Endodermal cell (in vitro differentiated cells): Measurements from ENCODE around the gene DCAF11. TPM values are rescaled to one million over a fixed set of nuclear protein-coding genes. Genes with fewer than 3 reads are reported as not detected.

Experiments
- DNase-seq: peaks from one replicate; pipeline ENCODE4 v3.0.0-alpha.2; 2017
- H3K27ac ChIP-seq: 2 replicates; pipeline ENCODE4 v1.5.1; 2013; ENCODE audit warnings: mild to moderate bottlenecking, low read depth, low read length, moderate library complexity
- H3K27me3 ChIP-seq: 2 replicates; pipeline ENCODE4 v1.6.1; 2013; ENCODE audit warnings: mild to moderate bottlenecking, low read length, moderate library complexity; ENCODE audit not compliant: insufficient read depth, control insufficient read depth, poor library complexity, severe bottlenecking
- H3K36me3 ChIP-seq: 2 replicates; pipeline ENCODE4 v1.7.0; 2013; ENCODE audit warnings: mild to moderate bottlenecking, low read length, moderate library complexity; ENCODE audit not compliant: control insufficient read depth, insufficient read depth
- H3K4me1 ChIP-seq: one replicate; pipeline ENCODE4 v1.7.0; 2013; ENCODE audit warnings: low read length; ENCODE audit not compliant: control insufficient read depth, insufficient read depth
- H3K4me3 ChIP-seq: 2 replicates; pipeline ENCODE4 v1.5.1; 2013; ENCODE audit warnings: mild to moderate bottlenecking, low read length, moderate library complexity
- H3K9ac ChIP-seq: 2 replicates; pipeline ENCODE4 v1.6.1; 2013; ENCODE audit warnings: mild to moderate bottlenecking, low read length, moderate library complexity; ENCODE audit not compliant: poor library complexity, severe bottlenecking; ENCODE audit errors: extremely low read depth
- H3K9me3 ChIP-seq: 2 replicates; pipeline ENCODE4 v1.6.1; 2013; ENCODE audit warnings: mild to moderate bottlenecking, low read length, moderate library complexity; ENCODE audit not compliant: control insufficient read depth
- H3K27ac Mint-ChIP-seq: 2 replicates; pipeline ENCODE4 v1.8.0; 2020; ENCODE audit warnings: mixed read lengths
- H3K27me3 Mint-ChIP-seq: 2 replicates; pipeline ENCODE4 v1.8.0; 2021; ENCODE audit warnings: mild to moderate bottlenecking, mixed read lengths; ENCODE audit not compliant: insufficient read depth
- H3K36me3 Mint-ChIP-seq: 2 replicates; pipeline ENCODE4 v1.8.0; 2020; ENCODE audit warnings: low read depth, mixed read lengths
- H3K4me1 Mint-ChIP-seq: 2 replicates; pipeline ENCODE4 v1.8.0; 2020; ENCODE audit warnings: mixed read lengths
- H3K4me3 Mint-ChIP-seq: 2 replicates; pipeline ENCODE4 v1.8.0; 2020; ENCODE audit warnings: mild to moderate bottlenecking, moderate library complexity, mixed read lengths
- H3K9me3 Mint-ChIP-seq: 2 replicates; pipeline ENCODE4 v1.8.0; 2020; ENCODE audit warnings: mild to moderate bottlenecking, mixed read lengths
- WGBS, 2 experiments: methylation state at CpG; one replicate each; pipeline versions ENCODE4 v1.1.5 to v1.1.7; 2013; ENCODE audit warnings: missing lambda C conversion rate in 2 of 2, mixed read lengths in 1 of 2; ENCODE audit not compliant: insufficient coverage in 1 of 2, insufficient read length in 1 of 2; 5-methylcytosine and 5-hydroxymethylcytosine counted together
- total RNA-seq, 2 donors: library from RNA; stranded (reverse); fragmentation: NEBNext Ultra II Directional in 1 of 2; extraction: Animal tissue kit (Norgen Biotek cat#: 25700) in 1 of 2; gene quantifications; 2 replicates in 1 of 2; 3 replicates in 1 of 2; pipeline ENCODE4 v1.2.1, GENCODE V29; 2021
- TF ChIP-seq, protein P1 (sequence below): fragments of 200-600 bp; sonication (generic); conservative IDR thresholded peaks from 2 replicates; pipeline ENCODE4 v1.5.0; 2021; ENCODE audit warnings: antibody characterized with exemption, mild to moderate bottlenecking

DCAF11 gene
- total RNA-seq, 2 donors from 2014 or later = 71.1 to 72.2 TPM

DNA sequence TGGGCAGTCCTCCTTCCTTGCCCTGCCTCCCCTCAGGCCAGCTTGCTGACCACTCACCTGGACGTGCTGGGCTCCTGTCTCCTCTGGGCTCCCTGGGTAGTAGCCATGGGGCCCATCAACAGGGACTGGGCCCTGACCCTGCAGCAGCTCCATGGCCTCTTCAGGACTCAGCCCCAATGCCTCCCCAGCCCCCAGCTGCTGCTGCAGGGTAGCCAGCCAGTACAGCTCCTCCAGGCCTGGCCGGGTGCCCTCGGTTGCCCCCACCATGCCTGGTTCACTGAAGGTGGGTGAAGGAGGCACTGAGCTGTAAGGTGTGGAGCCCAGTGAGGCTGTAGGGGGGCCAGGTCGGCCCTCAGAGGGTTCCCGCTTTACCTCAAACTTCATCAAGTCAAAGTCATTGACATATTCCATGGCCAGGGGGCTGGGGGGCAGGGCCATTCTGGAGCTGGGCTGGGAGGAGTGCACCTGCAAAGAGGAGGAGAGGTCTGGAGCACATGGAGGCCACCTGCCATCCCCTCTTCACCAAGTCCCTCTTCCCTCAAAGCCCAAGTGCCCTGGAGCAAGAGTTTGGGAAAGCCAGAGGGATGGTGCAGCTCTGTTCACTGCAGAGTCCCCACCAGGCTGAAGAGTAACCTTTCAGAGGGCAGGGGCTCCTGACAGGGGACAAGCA is 32.0 kb upstream of the DCAF11 start:
- Histone ChIP-seq H3K9me3 (no peaks in the 10 kb centered on the region), H3K4me3 (no peak overlapping the region), H3K4me1 (peaks cover 26% of the 10 kb centered on the region), H3K27ac (no peak overlapping the region), H3K9ac (no peak overlapping the region), H3K36me3 (no peaks in the 10 kb centered on the region), H3K27me3 (peaks cover 49% of the 10 kb centered on the region)
- peaks cover 45% of the 10 kb centered on the region for H3K27me3 Mint-ChIP-seq
- H3K27ac Mint-ChIP-seq = peak overlapping the region; percentile 81
- 94% methylated on average over 5 of the region's 5 CpGs; no CpG with 5 or more reads in 1 of the 2 experiments for WGBS, 2 experiments
- H3K9me3 Mint-ChIP-seq = no peaks in the 10 kb centered on the region
- TF ChIP-seq, protein P1, sequence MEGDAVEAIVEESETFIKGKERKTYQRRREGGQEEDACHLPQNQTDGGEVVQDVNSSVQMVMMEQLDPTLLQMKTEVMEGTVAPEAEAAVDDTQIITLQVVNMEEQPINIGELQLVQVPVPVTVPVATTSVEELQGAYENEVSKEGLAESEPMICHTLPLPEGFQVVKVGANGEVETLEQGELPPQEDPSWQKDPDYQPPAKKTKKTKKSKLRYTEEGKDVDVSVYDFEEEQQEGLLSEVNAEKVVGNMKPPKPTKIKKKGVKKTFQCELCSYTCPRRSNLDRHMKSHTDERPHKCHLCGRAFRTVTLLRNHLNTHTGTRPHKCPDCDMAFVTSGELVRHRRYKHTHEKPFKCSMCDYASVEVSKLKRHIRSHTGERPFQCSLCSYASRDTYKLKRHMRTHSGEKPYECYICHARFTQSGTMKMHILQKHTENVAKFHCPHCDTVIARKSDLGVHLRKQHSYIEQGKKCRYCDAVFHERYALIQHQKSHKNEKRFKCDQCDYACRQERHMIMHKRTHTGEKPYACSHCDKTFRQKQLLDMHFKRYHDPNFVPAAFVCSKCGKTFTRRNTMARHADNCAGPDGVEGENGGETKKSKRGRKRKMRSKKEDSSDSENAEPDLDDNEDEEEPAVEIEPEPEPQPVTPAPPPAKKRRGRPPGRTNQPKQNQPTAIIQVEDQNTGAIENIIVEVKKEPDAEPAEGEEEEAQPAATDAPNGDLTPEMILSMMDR = no peak
- H3K4me3 Mint-ChIP-seq = peak overlapping the region; percentile 61
- H3K4me1 Mint-ChIP-seq = peaks cover 43% of the 10 kb centered on the region
- H3K36me3 Mint-ChIP-seq = no peaks in the 10 kb centered on the region
- no peak for DNase-seq

DNA sequence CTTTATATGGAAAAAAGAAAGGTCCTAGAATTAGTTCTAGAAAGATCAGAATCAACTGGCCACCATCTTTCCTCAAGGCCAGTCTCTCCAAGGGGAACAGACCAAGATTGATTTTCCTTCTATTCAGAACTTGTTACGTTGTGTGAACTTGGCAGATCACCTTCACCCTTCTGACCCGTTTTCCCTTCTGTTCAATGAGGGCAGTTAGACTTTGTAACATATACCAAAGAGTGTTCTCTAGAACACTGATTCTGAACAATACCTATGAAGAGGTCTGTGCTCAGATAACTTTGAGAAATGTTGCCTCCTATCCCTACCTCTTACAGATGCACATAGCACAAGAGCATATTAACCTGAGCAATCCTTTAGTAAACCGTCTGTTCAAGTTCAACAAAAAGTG is 31.1 kb upstream of the DCAF11 start:
- H3K9me3 ChIP-seq = no peaks in the 10 kb centered on the region
- TF ChIP-seq, protein P1 = no peak
- no peaks in the 10 kb centered on the region for H3K36me3 ChIP-seq
- 96 to 97% methylated on average over 3 of the region's 3 CpGs for WGBS, 2 experiments
- Mint-ChIP-seq H3K27ac (no peak overlapping the region), H3K4me3 (no peak overlapping the region), H3K27me3 (peaks cover 45% of the 10 kb centered on the region), H3K9me3 (no peaks in the 10 kb centered on the region), H3K36me3 (no peaks in the 10 kb centered on the region), H3K4me1 (peaks cover 35% of the 10 kb centered on the region)
- H3K27me3 ChIP-seq = peaks cover 49% of the 10 kb centered on the region
- DNase-seq = no peak
- H3K27ac ChIP-seq = no peak overlapping the region
- no peak overlapping the region for H3K9ac ChIP-seq
- no peak overlapping the region for H3K4me3 ChIP-seq
- peaks cover 26% of the 10 kb centered on the region for H3K4me1 ChIP-seq

DNA sequence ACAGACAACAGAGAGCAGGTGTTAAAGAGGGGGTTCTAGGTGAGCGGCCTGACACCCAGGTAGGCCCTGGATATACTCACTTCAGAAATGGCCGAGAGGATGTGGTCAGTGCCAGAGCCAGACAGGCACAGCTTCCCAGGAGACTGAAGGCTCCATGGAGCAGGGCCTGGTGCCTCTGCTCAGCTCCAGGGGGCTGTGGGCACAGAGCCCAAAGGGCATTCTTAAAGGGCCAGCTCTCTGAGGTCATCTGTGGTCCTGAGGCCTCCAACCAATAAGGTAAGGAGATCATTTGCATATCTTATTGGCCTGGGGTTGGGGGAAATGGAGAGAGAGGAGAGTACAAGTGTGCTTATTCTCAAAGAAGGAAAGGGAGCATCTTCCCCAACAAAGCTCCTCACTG is 30.1 kb upstream of the DCAF11 start:
- Histone ChIP-seq H3K4me1 (peaks cover 23% of the 10 kb centered on the region), H3K9me3 (no peaks in the 10 kb centered on the region), H3K9ac (no peak overlapping the region), H3K27ac (no peak overlapping the region), H3K36me3 (no peaks in the 10 kb centered on the region), H3K4me3 (no peak overlapping the region), H3K27me3 (peaks cover 44% of the 10 kb centered on the region)
- H3K27ac Mint-ChIP-seq = no peak overlapping the region
- no peaks in the 10 kb centered on the region for H3K9me3 Mint-ChIP-seq
- peaks cover 41% of the 10 kb centered on the region for H3K27me3 Mint-ChIP-seq
- no peak for DNase-seq
- H3K4me1 Mint-ChIP-seq = peaks cover 35% of the 10 kb centered on the region
- 93 to 100% methylated on average over 1 to 2 of the region's 2 CpGs for WGBS, 2 experiments
- no peak overlapping the region for H3K4me3 Mint-ChIP-seq
- TF ChIP-seq, protein P1 = no peak
- H3K36me3 Mint-ChIP-seq = no peaks in the 10 kb centered on the region
